Colonic mucosa (tissue), 4 donors: ENCODE data around the gene PTPRM. TPM values are rescaled to one million over a fixed set of nuclear protein-coding genes. Genes with fewer than 3 reads are reported as not detected.

Source experiments
- DNase-seq: peaks from one replicate; pipeline ENCODE4 v3.0.0-alpha.2; 2020
- H3K27ac ChIP-seq: fragments of 200-600 bp; one replicate; pipeline ENCODE4 v1.8.0; 2021
- H3K27me3 ChIP-seq: fragments of 200-600 bp; one replicate; pipeline ENCODE4 v1.8.0; 2021
- H3K36me3 ChIP-seq: fragments of 200-600 bp; one replicate; pipeline ENCODE4 v1.8.0; 2021
- H3K4me1 ChIP-seq: fragments of 200-600 bp; one replicate; pipeline ENCODE4 v1.8.0; 2021; ENCODE audit warnings: mild to moderate bottlenecking
- H3K4me3 ChIP-seq: fragments of 200-600 bp; one replicate; pipeline ENCODE4 v1.8.0; 2021
- H3K9ac ChIP-seq, 2 donors: one replicate each; pipeline ENCODE4 v1.7.0; 2013; ENCODE audit warnings: control low read depth in 2 of 2, low read depth in 2 of 2, low read length in 2 of 2
- H3K9me3 ChIP-seq: fragments of 200-600 bp; one replicate; pipeline ENCODE4 v1.8.0; 2021
- CTCF ChIP-seq: fragments of 200-600 bp; IDR thresholded peaks from one replicate; pipeline ENCODE4 v1.8.0; 2022; ENCODE audit warnings: antibody characterized with exemption, mild to moderate bottlenecking
- intact Hi-C: fragments of 100-400 bp; cut with DNase I; formaldehyde crosslinking; loops from one replicate; pipeline ENCODE4 v1.14.1; 2022
- total RNA-seq, 2 donors: library from RNA; stranded (reverse); fragmentation: NEBNext Ultra II Directional in 1 of 2; extraction: Animal tissue kit (Norgen Biotek cat#: 25700) in 1 of 2; gene quantifications; one replicate each; pipeline ENCODE4 v1.2.1, GENCODE V29; 2021
- donor health status: healthy.
- donor health status: DM: no; HTN: no; CAD: no.
- donor health status: DM: no; HTN: no; CAD: no.

The PTPRM gene
- total RNA-seq, 2 donors from 2014 or later, result 8.1 to 13.9 TPM

DNA sequence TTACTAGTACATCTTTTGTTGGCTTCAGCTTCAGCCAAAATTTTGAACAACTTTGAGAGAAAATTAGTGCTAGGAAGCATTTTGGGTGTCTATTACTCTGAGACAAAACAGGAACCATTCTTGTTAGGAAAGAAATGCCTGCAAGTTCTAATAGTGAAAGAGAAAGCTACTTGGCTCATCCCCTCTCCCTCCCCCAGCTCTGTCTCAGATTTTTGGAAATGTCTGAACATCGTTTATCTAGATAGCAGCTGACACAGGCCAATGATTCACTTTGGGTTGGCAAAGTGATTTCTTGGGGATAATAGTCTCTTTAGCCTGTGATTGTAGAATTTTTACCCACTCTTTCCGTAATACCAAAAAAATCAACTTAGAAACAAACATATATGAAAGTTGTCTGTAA lies 42.3 kb upstream of the PTPRM start:
- no peaks in the 10 kb centered on the region for H3K4me1 ChIP-seq
- intact Hi-C loops, result no loop called here

GRCh38 chr18:7532942-7533341 lies 34.2 kb upstream of the PTPRM start:
- H3K4me1 ChIP-seq, result no peaks in the 10 kb centered on the region
- H3K27me3 ChIP-seq, result no peaks in the 10 kb centered on the region
- H3K9ac ChIP-seq, result no peak overlapping the region
- H3K27ac ChIP-seq, result no peak overlapping the region
- no peak overlapping the region for H3K4me3 ChIP-seq
- intact Hi-C loops, result no loop called here
- no peak for DNase-seq
- no peak for TF ChIP-seq CTCF
- H3K9me3 ChIP-seq, result no peaks in the 10 kb centered on the region
- no peaks in the 10 kb centered on the region for H3K36me3 ChIP-seq

More for the DNA sequence above, 42.3 kb upstream of the PTPRM start:
- Histone ChIP-seq H3K27me3 (no peaks in the 10 kb centered on the region), H3K4me3 (no peak overlapping the region), H3K27ac (no peak overlapping the region), H3K36me3 (no peaks in the 10 kb centered on the region), H3K9me3 (no peaks in the 10 kb centered on the region), H3K9ac (no peak overlapping the region)
- no peak for TF ChIP-seq CTCF
- DNase-seq, result no peak

GRCh38 chr18:7535436-7536205 lies 31.5 kb upstream of the PTPRM start:
- H3K4me3 ChIP-seq, result no peak overlapping the region
- no peaks in the 10 kb centered on the region for H3K4me1 ChIP-seq
- intact Hi-C loops, result no loop called here
- DNase-seq, result no peak
- no peak overlapping the region for H3K27ac ChIP-seq
- H3K9me3 ChIP-seq, result no peaks in the 10 kb centered on the region
- H3K36me3 ChIP-seq, result no peaks in the 10 kb centered on the region
- no peaks in the 10 kb centered on the region for H3K27me3 ChIP-seq
- TF ChIP-seq CTCF, result no peak
- H3K9ac ChIP-seq, result no peak overlapping the region

- TF ChIP-seq CTCF, result no peak
- Histone ChIP-seq H3K4me1 (no peaks in the 10 kb centered on the region), H3K27me3 (no peaks in the 10 kb centered on the region), H3K36me3 (no peaks in the 10 kb centered on the region), H3K27ac (no peak overlapping the region), H3K4me3 (no peak overlapping the region), H3K9ac (no peak overlapping the region), H3K9me3 (no peaks in the 10 kb centered on the region)
- no peak for DNase-seq
- intact Hi-C loops, result no loop called here
Measured at GRCh38 chr18:7537145-7537544, 30.0 kb upstream of the PTPRM start.

DNA sequence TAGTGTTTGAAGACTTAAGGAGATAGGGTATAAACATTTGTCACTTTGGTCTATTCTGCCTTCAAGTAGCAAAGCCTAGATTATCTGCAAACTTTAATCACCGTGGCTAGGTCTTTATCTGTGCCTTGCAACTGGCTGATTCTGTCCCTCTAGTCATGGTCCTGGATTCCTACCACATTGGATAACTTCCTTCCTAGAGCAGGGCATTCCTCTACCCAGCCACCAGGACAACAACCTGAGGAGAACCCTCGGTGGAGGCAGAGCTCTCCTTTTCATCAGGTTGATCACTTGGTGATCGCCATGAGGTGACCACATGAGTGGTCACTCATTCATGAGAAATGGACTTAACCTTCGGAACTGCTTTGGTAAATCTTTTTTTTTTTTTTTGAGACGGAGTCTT lies 25.3 kb upstream of the PTPRM start:
- Histone ChIP-seq H3K27ac (no peak overlapping the region), H3K36me3 (no peaks in the 10 kb centered on the region), H3K4me1 (no peaks in the 10 kb centered on the region), H3K9ac (no peak overlapping the region), H3K4me3 (no peak overlapping the region), H3K27me3 (no peaks in the 10 kb centered on the region), H3K9me3 (no peaks in the 10 kb centered on the region)
- TF ChIP-seq CTCF, result no peak
- DNase-seq, result no peak
- intact Hi-C loops, result no loop called here
